ENCODE measurements around the gene FBXO28. TPM values are rescaled to one million over a fixed set of nuclear protein-coding genes. Genes with fewer than 3 reads are reported as not detected.
A peak's percentile ranks its signal among the peaks of the same experiment; 100 is the strongest.

The FBXO28 gene
- total and polyA plus RNA-seq, 9 donors = 12.4 to 20.0 (median 15.9) TPM

- WGBS (ENCODE audit: insufficient coverage) = no CpG with 5 or more reads among the region's 1 CpG
- no peak for DNase-seq
- no peak overlapping the region for H3K4me3 ChIP-seq (ENCODE audit: low read length)
- H3K27ac ChIP-seq (ENCODE audit: low read length) = no peak overlapping the region
- H3K9me3 ChIP-seq (replicated peaks; ENCODE audit: control insufficient read depth, low read depth, low read length) = no peaks in the 10 kb centered on the region
- no peaks in the 10 kb centered on the region for H3K4me1 ChIP-seq (ENCODE audit: control insufficient read depth, insufficient read depth, low read length)
- peaks cover 2% of the 10 kb centered on the region for H3K27me3 ChIP-seq (ENCODE audit: control insufficient read depth, insufficient read depth, low read length)
- H3K36me3 ChIP-seq (ENCODE audit: control insufficient read depth, insufficient read depth, low read length) = no peaks in the 10 kb centered on the region
Observed at GRCh38 chr1:224092111-224092510, 21.8 kb upstream of the FBXO28 start.

- 100% methylated on average over 1 of the region's 2 CpGs for WGBS (ENCODE audit: insufficient coverage)
- no peaks in the 10 kb centered on the region for H3K36me3 ChIP-seq (ENCODE audit: control insufficient read depth, insufficient read depth, low read length)
- H3K27ac ChIP-seq (ENCODE audit: low read length) = no peak overlapping the region
- no peaks in the 10 kb centered on the region for H3K9me3 ChIP-seq (replicated peaks; ENCODE audit: control insufficient read depth, low read depth, low read length)
- H3K27me3 ChIP-seq (ENCODE audit: control insufficient read depth, insufficient read depth, low read length) = peaks cover 2% of the 10 kb centered on the region
- no peak overlapping the region for H3K4me3 ChIP-seq (ENCODE audit: low read length)
- no peak for DNase-seq
- no peaks in the 10 kb centered on the region for H3K4me1 ChIP-seq (ENCODE audit: control insufficient read depth, insufficient read depth, low read length)
Observed at GRCh38 chr1:224092601-224093000, 21.3 kb upstream of the FBXO28 start.

GRCh38 chr1:224095339-224095738 lies 18.6 kb upstream of the FBXO28 start:
- no CpG with 5 or more reads among the region's 1 CpG for WGBS (ENCODE audit: insufficient coverage)
- H3K4me1 ChIP-seq (ENCODE audit: control insufficient read depth, insufficient read depth, low read length) = no peaks in the 10 kb centered on the region
- H3K36me3 ChIP-seq (ENCODE audit: control insufficient read depth, insufficient read depth, low read length) = no peaks in the 10 kb centered on the region
- H3K27ac ChIP-seq (ENCODE audit: low read length) = no peak overlapping the region
- H3K9me3 ChIP-seq (replicated peaks; ENCODE audit: control insufficient read depth, low read depth, low read length) = no peaks in the 10 kb centered on the region
- no peak for DNase-seq
- no peak overlapping the region for H3K4me3 ChIP-seq (ENCODE audit: low read length)
- H3K27me3 ChIP-seq (ENCODE audit: control insufficient read depth, insufficient read depth, low read length) = no peaks in the 10 kb centered on the region

GRCh38 chr1:224095867-224096266 lies 18.0 kb upstream of the FBXO28 start:
- WGBS (ENCODE audit: insufficient coverage) = 100% methylated on average over 1 of the region's 1 CpG
- Histone ChIP-seq H3K4me3 (ENCODE audit: low read length) (no peak overlapping the region), H3K27me3 (ENCODE audit: control insufficient read depth, insufficient read depth, low read length) (no peaks in the 10 kb centered on the region), H3K9me3 (replicated peaks; ENCODE audit: control insufficient read depth, low read depth, low read length) (no peaks in the 10 kb centered on the region), H3K36me3 (ENCODE audit: control insufficient read depth, insufficient read depth, low read length) (no peaks in the 10 kb centered on the region), H3K4me1 (ENCODE audit: control insufficient read depth, insufficient read depth, low read length) (no peaks in the 10 kb centered on the region), H3K27ac (ENCODE audit: low read length) (no peak overlapping the region)
- DNase-seq = no peak

GRCh38 chr1:224096773-224097172 lies 17.1 kb upstream of the FBXO28 start:
- no peaks in the 10 kb centered on the region for H3K9me3 ChIP-seq (replicated peaks; ENCODE audit: control insufficient read depth, low read depth, low read length)
- H3K4me3 ChIP-seq (ENCODE audit: low read length) = no peak overlapping the region
- 100% methylated on average over 1 of the region's 1 CpG for WGBS (ENCODE audit: insufficient coverage)
- no peak overlapping the region for H3K27ac ChIP-seq (ENCODE audit: low read length)
- H3K36me3 ChIP-seq (ENCODE audit: control insufficient read depth, insufficient read depth, low read length) = no peaks in the 10 kb centered on the region
- DNase-seq = no peak
- no peaks in the 10 kb centered on the region for H3K4me1 ChIP-seq (ENCODE audit: control insufficient read depth, insufficient read depth, low read length)
- H3K27me3 ChIP-seq (ENCODE audit: control insufficient read depth, insufficient read depth, low read length) = no peaks in the 10 kb centered on the region

- H3K4me3 ChIP-seq (ENCODE audit: low read length) = no peak overlapping the region
- no peaks in the 10 kb centered on the region for H3K27me3 ChIP-seq (ENCODE audit: control insufficient read depth, insufficient read depth, low read length)
- H3K4me1 ChIP-seq (ENCODE audit: control insufficient read depth, insufficient read depth, low read length) = no peaks in the 10 kb centered on the region
- no peak overlapping the region for H3K27ac ChIP-seq (ENCODE audit: low read length)
- no peaks in the 10 kb centered on the region for H3K9me3 ChIP-seq (replicated peaks; ENCODE audit: control insufficient read depth, low read depth, low read length)
- no peaks in the 10 kb centered on the region for H3K36me3 ChIP-seq (ENCODE audit: control insufficient read depth, insufficient read depth, low read length)
- no peak for DNase-seq
- no CpG with 5 or more reads among the region's 4 CpGs for WGBS (ENCODE audit: insufficient coverage)
Observed at GRCh38 chr1:224098007-224098406, 15.9 kb upstream of the FBXO28 start.

GRCh38 chr1:224106568-224107281 lies 7.2 kb upstream of the FBXO28 start:
- Histone ChIP-seq H3K4me1 (ENCODE audit: control insufficient read depth, insufficient read depth, low read length) (no peaks in the 10 kb centered on the region), H3K36me3 (ENCODE audit: control insufficient read depth, insufficient read depth, low read length) (no peaks in the 10 kb centered on the region), H3K27ac (ENCODE audit: low read length) (no peak overlapping the region), H3K4me3 (ENCODE audit: low read length) (no peak overlapping the region), H3K27me3 (ENCODE audit: control insufficient read depth, insufficient read depth, low read length) (peaks cover 12% of the 10 kb centered on the region), H3K9me3 (replicated peaks; ENCODE audit: control insufficient read depth, low read depth, low read length) (no peaks in the 10 kb centered on the region)
- DNase-seq = peak; percentile 5
- 0% methylated on average over 1 of the region's 5 CpGs for WGBS (ENCODE audit: insufficient coverage)

- Histone ChIP-seq H3K4me3 (ENCODE audit: low read length) (no peak overlapping the region), H3K9me3 (replicated peaks; ENCODE audit: control insufficient read depth, low read depth, low read length) (no peaks in the 10 kb centered on the region), H3K4me1 (ENCODE audit: control insufficient read depth, insufficient read depth, low read length) (no peaks in the 10 kb centered on the region), H3K27me3 (ENCODE audit: control insufficient read depth, insufficient read depth, low read length) (peaks cover 16% of the 10 kb centered on the region), H3K27ac (ENCODE audit: low read length) (no peak overlapping the region), H3K36me3 (ENCODE audit: control insufficient read depth, insufficient read depth, low read length) (no peaks in the 10 kb centered on the region)
- no peak for DNase-seq
Observed at GRCh38 chr1:224107282-224107625, 6.7 kb upstream of the FBXO28 start.

- no peak for DNase-seq
- H3K36me3 ChIP-seq (ENCODE audit: control insufficient read depth, insufficient read depth, low read length) = no peaks in the 10 kb centered on the region
- H3K9me3 ChIP-seq (replicated peaks; ENCODE audit: control insufficient read depth, low read depth, low read length) = no peaks in the 10 kb centered on the region
- H3K27ac ChIP-seq (ENCODE audit: low read length) = no peak overlapping the region
- no peaks in the 10 kb centered on the region for H3K4me1 ChIP-seq (ENCODE audit: control insufficient read depth, insufficient read depth, low read length)
- H3K27me3 ChIP-seq (ENCODE audit: control insufficient read depth, insufficient read depth, low read length) = peaks cover 16% of the 10 kb centered on the region
- H3K4me3 ChIP-seq (ENCODE audit: low read length) = no peak overlapping the region
Observed at GRCh38 chr1:224108991-224109390, 4.9 kb upstream of the FBXO28 start.

- WGBS (ENCODE audit: insufficient coverage) = no CpG with 5 or more reads among the region's 1 CpG
- DNase-seq = no peak
- Histone ChIP-seq H3K9me3 (replicated peaks; ENCODE audit: control insufficient read depth, low read depth, low read length) (no peaks in the 10 kb centered on the region), H3K4me1 (ENCODE audit: control insufficient read depth, insufficient read depth, low read length) (peaks cover 3% of the 10 kb centered on the region), H3K27me3 (ENCODE audit: control insufficient read depth, insufficient read depth, low read length) (peaks cover 16% of the 10 kb centered on the region), H3K4me3 (ENCODE audit: low read length) (no peak overlapping the region), H3K27ac (ENCODE audit: low read length) (no peak overlapping the region), H3K36me3 (ENCODE audit: control insufficient read depth, insufficient read depth, low read length) (no peaks in the 10 kb centered on the region)
Observed at GRCh38 chr1:224109981-224110380, 3.9 kb upstream of the FBXO28 start.

- no peaks in the 10 kb centered on the region for H3K36me3 ChIP-seq (ENCODE audit: control insufficient read depth, insufficient read depth, low read length)
- H3K4me1 ChIP-seq (ENCODE audit: control insufficient read depth, insufficient read depth, low read length) = peaks cover 4% of the 10 kb centered on the region
- no CpG with 5 or more reads among the region's 10 CpGs for WGBS (ENCODE audit: insufficient coverage)
- no peak overlapping the region for H3K27ac ChIP-seq (ENCODE audit: low read length)
- H3K27me3 ChIP-seq (ENCODE audit: control insufficient read depth, insufficient read depth, low read length) = peaks cover 14% of the 10 kb centered on the region
- no peaks in the 10 kb centered on the region for H3K9me3 ChIP-seq (replicated peaks; ENCODE audit: control insufficient read depth, low read depth, low read length)
- no peak for DNase-seq
- no peak overlapping the region for H3K4me3 ChIP-seq (ENCODE audit: low read length)
Observed at GRCh38 chr1:224113005-224113404, 906 bp upstream of the FBXO28 start.
